HepG2 (cell line): ENCODE data around the gene SLC4A2. TPM values are rescaled to one million over a fixed set of nuclear protein-coding genes. Genes with fewer than 3 reads are reported as not detected.

ENCODE experiments used
- BCLAF1 ChIP-seq: fragments of 450-650 bp; IDR thresholded peaks from 2 replicates; pipeline ENCODE4 v1.6.1; 2017; ENCODE audit warnings: mild to moderate bottlenecking
- ESRRA ChIP-seq: sonication (generic); formaldehyde crosslinking; IDR thresholded peaks from 2 replicates; pipeline ENCODE4 v1.5.1; 2020; ENCODE audit warnings: mild to moderate bottlenecking, low read depth, missing genetic modification reagents
- HMGXB4 ChIP-seq, 2 experiments: sonication (generic) in 1 of 2; formaldehyde crosslinking in 1 of 2; IDR thresholded peaks; 2 replicates each; pipeline versions ENCODE4 v1.4.0 to v1.6.1; 2018 to 2020; ENCODE audit warnings: missing genetic modification reagents in 2 of 2, borderline replicate concordance in 1 of 2, low read depth in 1 of 2, mild to moderate bottlenecking in 1 of 2, missing biosample characterization in 1 of 2
- KLF11 ChIP-seq: IDR thresholded peaks from 2 replicates; pipeline ENCODE4 v1.6.1; 2016; ENCODE audit warnings: missing compliant biosample characterization
- MED13 ChIP-seq: sonication (generic); formaldehyde crosslinking; IDR thresholded peaks from 2 replicates; pipeline ENCODE4 v1.5.0; 2020; ENCODE audit warnings: missing genetic modification reagents
- PBX2 ChIP-seq: IDR thresholded peaks from 2 replicates; pipeline ENCODE4 v1.6.1; 2016; ENCODE audit warnings: control low read depth
- REST ChIP-seq, 2 experiments: IDR thresholded peaks; 2 replicates each; pipeline ENCODE4 v1.6.1; 2011 to 2012; ENCODE audit warnings: low read length in 2 of 2, borderline replicate concordance in 1 of 2, low read depth in 1 of 2, mild to moderate bottlenecking in 1 of 2, moderate library complexity in 1 of 2
- SUZ12 ChIP-seq: fragments of 150-350 bp; IDR thresholded peaks from 2 replicates; pipeline ENCODE4 v1.6.1; 2014; ENCODE audit warnings: low read depth, low read length
- ZNF280D ChIP-seq: sonication (generic); formaldehyde crosslinking; IDR thresholded peaks from 2 replicates; pipeline ENCODE4 v1.5.1; 2020; ENCODE audit warnings: mild to moderate bottlenecking, missing genetic modification reagents
- ZNF703 ChIP-seq: sonication (generic); formaldehyde crosslinking; IDR thresholded peaks from 2 replicates; pipeline ENCODE4 v1.5.1; 2020; ENCODE audit warnings: missing genetic modification reagents, mild to moderate bottlenecking, moderate library complexity, borderline replicate concordance
- ZNF781 ChIP-seq: sonication (generic); formaldehyde crosslinking; IDR thresholded peaks from 2 replicates; pipeline ENCODE4 v1.5.1; 2020; ENCODE audit warnings: borderline replicate concordance, mild to moderate bottlenecking, missing genetic modification reagents; ENCODE audit errors: not compliant biosample characterization
- polyA plus RNA-seq, 8 experiments: library from polyadenylated mRNA; depleted of rRNA in 3 of 8; stranded (reverse) in 7 of 8; unstranded in 1 of 8; fragments of >200 nt; fragmentation: Illumina TruSeq in 4 of 8; extraction: Trizol in 4 of 8; gene quantifications; 2 replicates each; pipeline versions ENCODE4 v1.2.1 to v1.2.3, GENCODE V29; 2011 to 2016; ENCODE audit warnings: low read depth in 4 of 8, missing spikeins in 1 of 8, mixed read lengths in 1 of 8; ENCODE audit not compliant: insufficient read depth in 1 of 8
- total RNA-seq, 5 experiments: library from RNA; depleted of rRNA; stranded (reverse); fragments of >200 nt; fragmentation: Illumina TruSeq; extraction: Trizol; gene quantifications; 2 replicates each; pipeline ENCODE4 v1.2.3, GENCODE V29; 2016; ENCODE audit warnings: low read depth in 1 of 5

Gene SLC4A2
- total and polyA plus RNA-seq, 2 of the 13 experiments (the other 11 are each of a cell fraction or from before 2014, with no cell fraction given): 51.9 to 73.4 TPM

GRCh38 chr7:151085691-151086620 lies 26.6 kb downstream of the SLC4A2 start, which contains the start of gene AGAP3 (continued):
- no peak for TF ChIP-seq PBX2 (CRISPR knock-in tag)
- peak; percentile 57 for TF ChIP-seq ZNF781 (CRISPR knock-in tag)
- TF ChIP-seq BCLAF1: no peak
- no peak for TF ChIP-seq REST (IDR thresholded peaks at IDR 0.05; ENCODE audit: borderline replicate concordance in 1 of 2, low read depth in 1 of 2, low read length in 2 of 2)
- TF ChIP-seq KLF11 (CRISPR knock-in tag): no peak
- TF ChIP-seq ESRRA: 0 out of 2 replicates have a peak, but pooled peaks have one; percentile 43
- TF ChIP-seq SUZ12: no peak
- TF ChIP-seq ZNF280D: 0 out of 2 replicates have a peak, but pooled peaks have one; percentile 55
- TF ChIP-seq HMGXB4 (CRISPR knock-in tag; IDR thresholded peaks at IDR 0.05; ENCODE audit: borderline replicate concordance in 1 of 2, low read depth in 1 of 2): peak; percentile 41 to 73; a peak in 2 of 4 replicates
- TF ChIP-seq ZNF703 (CRISPR knock-in tag): no peak
- 0 out of 2 replicates have a peak, but pooled peaks have one; percentile 27 for TF ChIP-seq MED13 (CRISPR knock-in tag)
